Lower lobe of right lung (tissue), 2 donors: ENCODE data around the gene CIB1. TPM values are rescaled to one million over a fixed set of nuclear protein-coding genes. Genes with fewer than 3 reads are reported as not detected.

Experiments
- ATAC-seq, 2 donors: fragments of 200-7000 bp; cut with Tn5 transposase; one replicate each; pipeline ENCODE4 v1.9.1; 2020 to 2022; ENCODE audit warnings: mild to moderate bottlenecking in 2 of 2, moderate library complexity in 2 of 2
- DNase-seq: peaks from one replicate; pipeline ENCODE4 v3.0.0-alpha.2; 2020
- H3K27ac ChIP-seq: fragments of 200-600 bp; one replicate; pipeline ENCODE4 v1.8.0; 2022
- H3K27me3 ChIP-seq: fragments of 200-600 bp; one replicate; pipeline ENCODE4 v1.8.0; 2022; ENCODE audit warnings: low read depth
- H3K36me3 ChIP-seq: fragments of 200-600 bp; one replicate; pipeline ENCODE4 v1.8.0; 2022; ENCODE audit warnings: mild to moderate bottlenecking
- H3K4me1 ChIP-seq: fragments of 200-600 bp; one replicate; pipeline ENCODE4 v1.8.0; 2022
- H3K4me3 ChIP-seq: fragments of 200-600 bp; one replicate; pipeline ENCODE4 v1.8.0; 2022; ENCODE audit warnings: mild to moderate bottlenecking
- H3K9me3 ChIP-seq: fragments of 200-600 bp; one replicate; pipeline ENCODE4 v1.8.0; 2022
- intact Hi-C: fragments of 100-400 bp; cut with DNase I; formaldehyde crosslinking; loops from one replicate; pipeline ENCODE4 v1.11.0; 2022
- total RNA-seq: library from RNA; stranded (reverse); fragmentation: NEBNext Ultra II Directional; extraction: Animal tissue kit (Norgen Biotek cat#: 25700); gene quantifications from one replicate; pipeline ENCODE4 v1.2.1, GENCODE V29; 2021
- TF ChIP-seq, protein P1 (sequence below): fragments of 200-600 bp; IDR thresholded peaks from one replicate; pipeline ENCODE4 v1.8.0; 2022; ENCODE audit warnings: antibody characterized with exemption, mild to moderate bottlenecking
- donor health status: DM: no; HTN: yes; CAD: no; lungs with severe emphysema.

Gene CIB1
- total RNA-seq, 1 donor from 2014 or later, result 80.8 TPM

DNA sequence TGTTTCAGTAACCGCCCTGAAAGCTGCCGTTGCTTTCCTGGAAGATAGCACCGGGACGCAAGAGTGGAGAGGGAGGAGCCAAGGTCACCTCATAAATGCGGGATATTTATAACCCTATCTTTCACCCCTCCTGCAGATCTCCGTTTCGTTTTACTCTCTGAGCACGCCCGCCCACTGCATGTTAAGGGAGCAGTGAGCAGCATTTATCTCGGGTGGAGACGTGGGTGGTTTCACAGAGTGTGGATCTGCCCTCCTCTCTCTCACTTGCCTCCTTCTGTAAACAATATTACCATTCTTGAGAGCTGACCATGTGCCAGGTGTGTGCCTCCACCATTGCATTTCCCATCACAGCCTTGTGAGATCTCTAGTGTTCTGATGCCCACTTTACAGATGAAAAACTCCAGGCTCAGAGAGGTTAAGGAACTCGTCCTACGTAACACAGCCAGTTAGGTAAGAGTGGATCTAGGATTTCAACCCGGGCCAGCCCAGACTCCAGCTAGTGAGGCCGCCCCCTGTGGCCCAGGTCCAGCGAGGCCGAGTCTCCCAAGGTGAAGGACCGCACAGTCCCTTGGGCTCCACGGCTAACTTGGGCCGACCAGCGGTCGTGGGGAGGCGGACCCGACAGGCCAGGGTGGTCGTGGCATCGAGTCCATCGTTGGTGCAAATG is 49.5 kb downstream of the CIB1 start:
- no peaks in the 10 kb centered on the region for H3K27me3 ChIP-seq
- TF ChIP-seq, protein P1, sequence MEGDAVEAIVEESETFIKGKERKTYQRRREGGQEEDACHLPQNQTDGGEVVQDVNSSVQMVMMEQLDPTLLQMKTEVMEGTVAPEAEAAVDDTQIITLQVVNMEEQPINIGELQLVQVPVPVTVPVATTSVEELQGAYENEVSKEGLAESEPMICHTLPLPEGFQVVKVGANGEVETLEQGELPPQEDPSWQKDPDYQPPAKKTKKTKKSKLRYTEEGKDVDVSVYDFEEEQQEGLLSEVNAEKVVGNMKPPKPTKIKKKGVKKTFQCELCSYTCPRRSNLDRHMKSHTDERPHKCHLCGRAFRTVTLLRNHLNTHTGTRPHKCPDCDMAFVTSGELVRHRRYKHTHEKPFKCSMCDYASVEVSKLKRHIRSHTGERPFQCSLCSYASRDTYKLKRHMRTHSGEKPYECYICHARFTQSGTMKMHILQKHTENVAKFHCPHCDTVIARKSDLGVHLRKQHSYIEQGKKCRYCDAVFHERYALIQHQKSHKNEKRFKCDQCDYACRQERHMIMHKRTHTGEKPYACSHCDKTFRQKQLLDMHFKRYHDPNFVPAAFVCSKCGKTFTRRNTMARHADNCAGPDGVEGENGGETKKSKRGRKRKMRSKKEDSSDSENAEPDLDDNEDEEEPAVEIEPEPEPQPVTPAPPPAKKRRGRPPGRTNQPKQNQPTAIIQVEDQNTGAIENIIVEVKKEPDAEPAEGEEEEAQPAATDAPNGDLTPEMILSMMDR, result no peak
- ATAC-seq, result peak; percentile 77 to 87
- intact Hi-C loops, result no loop called here
- peak overlapping the region; percentile 89 for H3K4me3 ChIP-seq
- no peaks in the 10 kb centered on the region for H3K36me3 ChIP-seq
- DNase-seq, result peak; percentile 86
- H3K9me3 ChIP-seq, result no peaks in the 10 kb centered on the region
- peaks cover 38% of the 10 kb centered on the region for H3K4me1 ChIP-seq
- peak overlapping the region; percentile 90 for H3K27ac ChIP-seq

DNA sequence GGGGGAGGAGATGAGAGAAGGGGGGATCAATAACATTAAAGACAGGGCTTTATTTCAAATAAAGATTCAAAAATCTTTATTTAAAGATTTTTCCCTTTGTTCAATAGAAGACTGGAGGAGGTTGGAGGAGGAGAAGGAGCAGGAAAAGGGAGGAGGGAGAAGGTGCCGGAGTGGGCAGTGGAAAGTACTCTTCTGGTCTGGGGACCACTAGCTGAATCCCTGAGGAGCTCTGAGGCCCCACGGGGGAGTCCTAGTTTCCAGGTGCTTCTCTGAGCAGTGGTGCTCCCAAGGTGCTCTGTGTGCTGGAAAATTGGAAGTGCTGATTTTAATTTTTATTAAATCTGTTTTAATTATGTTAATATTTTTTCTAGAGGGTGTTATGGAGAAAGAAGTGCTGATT is 52.0 kb downstream of the CIB1 start:
- TF ChIP-seq, protein P1, result no peak
- H3K4me1 ChIP-seq, result peaks cover 31% of the 10 kb centered on the region
- H3K4me3 ChIP-seq, result no peak overlapping the region
- intact Hi-C loops, result no loop called here
- H3K9me3 ChIP-seq, result no peaks in the 10 kb centered on the region
- no peaks in the 10 kb centered on the region for H3K36me3 ChIP-seq
- ATAC-seq (no peak), DNase-seq (no peak)
- no peaks in the 10 kb centered on the region for H3K27me3 ChIP-seq
- peak overlapping the region; percentile 36 for H3K27ac ChIP-seq

Other genes with a start within 250 kb of the CIB1 start
- gene ZNF710, start 232.6 kb downstream of the CIB1 start, total RNA-seq, result 50.7 TPM
- gene IDH2, start 131.5 kb downstream of the CIB1 start, total RNA-seq, result 46.7 TPM
- gene SEMA4B, start 32.6 kb downstream of the CIB1 start, total RNA-seq, result 48.1 TPM
- gene GDPGP1, start 268 bp upstream of the CIB1 start, total RNA-seq, result 13.1 TPM
- gene TTLL13, start 15.6 kb upstream of the CIB1 start, total RNA-seq, result not detected
- gene NGRN, start 31.7 kb upstream of the CIB1 start, total RNA-seq, result 73.4 TPM
- gene ZNF774, start 118.3 kb upstream of the CIB1 start, total RNA-seq, result 5.5 TPM
- gene IQGAP1, start 154.3 kb upstream of the CIB1 start, total RNA-seq, result 265 TPM